ENCODE results near the gene POLA1. TPM values are rescaled to one million over a fixed set of nuclear protein-coding genes. Genes with fewer than 3 reads are reported as not detected.
"Not testable (repeated sequence)": the region's sequence is repeated elsewhere in the genome, so short reads cannot be mapped to it uniquely, and the experiment has no call there.

POLA1 gene
- total RNA-seq, 4 donors from 2014 or later, result 10.1 to 15.3 (median 13.1) TPM

- TF ChIP-seq CTCF (IDR thresholded peaks at IDR 0.05) (no peak), EP300 (IDR thresholded peaks at IDR 0.05) (no peak), POLR2AphosphoS5 (IDR thresholded peaks at IDR 0.05) (no peak), POLR2A (IDR thresholded peaks at IDR 0.05) (no peak)
- no peaks in the 10 kb centered on the region for H3K4me1 ChIP-seq
- no peak overlapping the region for H3K27ac ChIP-seq
- no peak overlapping the region for H3K4me3 ChIP-seq
- DNase-seq (ENCODE audit: low spot score in 2 of 2), result no peak
- no peaks in the 10 kb centered on the region for H3K27me3 ChIP-seq
- no peaks in the 10 kb centered on the region for H3K36me3 ChIP-seq
- H3K9me3 ChIP-seq, result no peaks in the 10 kb centered on the region
Measured at GRCh38 chrX:24796204-24796603, 102.5 kb downstream of the POLA1 start.

GRCh38 chrX:24799078-24799477 lies 105.4 kb downstream of the POLA1 start:
- Histone ChIP-seq H3K27me3 (no peaks in the 10 kb centered on the region), H3K4me3 (no peak overlapping the region), H3K27ac (no peak overlapping the region), H3K9me3 (no peaks in the 10 kb centered on the region), H3K36me3 (no peaks in the 10 kb centered on the region), H3K4me1 (no peaks in the 10 kb centered on the region)
- no peak for DNase-seq (ENCODE audit: low spot score in 2 of 2)
- TF ChIP-seq EP300 (IDR thresholded peaks at IDR 0.05), result no peak
- TF ChIP-seq POLR2AphosphoS5 (IDR thresholded peaks at IDR 0.05), result no peak
- no peak for TF ChIP-seq CTCF (IDR thresholded peaks at IDR 0.05)
- TF ChIP-seq POLR2A (IDR thresholded peaks at IDR 0.05), result no peak
- 79% methylated on average over 4 of the region's 4 CpGs for WGBS

- 60% methylated on average over 2 of the region's 2 CpGs for WGBS
- Histone ChIP-seq H3K9me3 (no peaks in the 10 kb centered on the region), H3K27ac (no peak overlapping the region), H3K27me3 (no peaks in the 10 kb centered on the region), H3K36me3 (no peaks in the 10 kb centered on the region), H3K4me1 (no peaks in the 10 kb centered on the region), H3K4me3 (no peak overlapping the region)
- DNase-seq (ENCODE audit: low spot score in 2 of 2), result no peak
- TF ChIP-seq EP300 (IDR thresholded peaks at IDR 0.05) (no peak), CTCF (IDR thresholded peaks at IDR 0.05) (no peak), POLR2A (IDR thresholded peaks at IDR 0.05) (no peak), POLR2AphosphoS5 (IDR thresholded peaks at IDR 0.05) (no peak)
Measured at GRCh38 chrX:24799565-24799964, 105.8 kb downstream of the POLA1 start.

GRCh38 chrX:24805201-24805600 lies 111.5 kb downstream of the POLA1 start:
- Histone ChIP-seq H3K9me3 (no peaks in the 10 kb centered on the region), H3K27ac (no peak overlapping the region), H3K4me1 (no peaks in the 10 kb centered on the region), H3K4me3 (no peak overlapping the region), H3K27me3 (no peaks in the 10 kb centered on the region), H3K36me3 (no peaks in the 10 kb centered on the region)
- WGBS, result 69% methylated on average over 7 of the region's 7 CpGs
- no peak for TF ChIP-seq POLR2AphosphoS5 (IDR thresholded peaks at IDR 0.05)
- no peak for DNase-seq (ENCODE audit: low spot score in 2 of 2)

- WGBS, result 98% methylated on average over 2 of the region's 2 CpGs
- H3K27ac ChIP-seq; H3K4me1 ChIP-seq; DNase-seq (ENCODE audit: low spot score in 2 of 2); H3K9me3 ChIP-seq; H3K36me3 ChIP-seq; H3K27me3 ChIP-seq; H3K4me3 ChIP-seq: not testable (repeated sequence)
Measured at GRCh38 chrX:24819807-24820206, 126.1 kb downstream of the POLA1 start.

- Histone ChIP-seq H3K27me3 (no peaks in the 10 kb centered on the region), H3K9me3 (no peaks in the 10 kb centered on the region), H3K4me3 (no peak overlapping the region), H3K27ac (no peak overlapping the region), H3K4me1 (no peaks in the 10 kb centered on the region), H3K36me3 (peaks cover 9% of the 10 kb centered on the region)
- DNase-seq (ENCODE audit: low spot score in 2 of 2), result no peak
- TF ChIP-seq EP300 (IDR thresholded peaks at IDR 0.05), result no peak
- no peak for TF ChIP-seq POLR2AphosphoS5 (IDR thresholded peaks at IDR 0.05)
- no peak for TF ChIP-seq CTCF (IDR thresholded peaks at IDR 0.05)
- no peak for TF ChIP-seq POLR2A (IDR thresholded peaks at IDR 0.05)
- 69% methylated on average over 2 of the region's 2 CpGs for WGBS
Measured at GRCh38 chrX:24828147-24828546, 134.4 kb downstream of the POLA1 start.
